Lower leg skin (tissue), 4 donors: ENCODE results near the gene ACTMAP. TPM values are rescaled to one million over a fixed set of nuclear protein-coding genes. Genes with fewer than 3 reads are reported as not detected.

Source experiments
- DNase-seq, 2 donors: peaks; one replicate each; pipeline ENCODE4 v3.0.0-alpha.2; 2019; ENCODE audit warnings: low spot score in 2 of 2
- H3K4me3 ChIP-seq: fragments of 200-600 bp; sonication (generic); 2 replicates; pipeline ENCODE4 v1.5.1; 2017; ENCODE audit warnings: mild to moderate bottlenecking, low read depth; ENCODE audit not compliant: poor library complexity, severe bottlenecking
- CTCF ChIP-seq, 3 donors: fragments of 450-650 bp; IDR thresholded peaks; one replicate each; pipeline ENCODE4 v1.5.1; 2016; ENCODE audit warnings: antibody characterized with exemption in 3 of 3, mild to moderate bottlenecking in 3 of 3, moderate library complexity in 2 of 3
- POLR2A ChIP-seq, 2 donors: fragments of 450-650 bp; IDR thresholded peaks; one replicate each; pipeline ENCODE4 v1.6.1; 2016 to 2017; ENCODE audit warnings: antibody characterized with exemption in 2 of 2, mild to moderate bottlenecking in 1 of 2, moderate library complexity in 1 of 2
- WGBS, 2 donors: methylation state at CpG; one replicate each; pipeline ENCODE4 v1.1.5; 2018; 5-methylcytosine and 5-hydroxymethylcytosine counted together
- intact Hi-C: fragments of 100-400 bp; cut with DNase I; formaldehyde crosslinking; loops from one replicate; pipeline ENCODE4 v1.15.0; 2023; ENCODE audit warnings: low total_unique reads
- total RNA-seq, 4 donors: library from RNA; depleted of rRNA; stranded (reverse); fragments of >200 nt; gene quantifications; one replicate each; pipeline ENCODE4 v1.1.0, GENCODE V29; 2016

The ACTMAP gene
- total RNA-seq, 4 donors from 2014 or later: 4.1 to 8.5 (median 4.6) TPM

DNA sequence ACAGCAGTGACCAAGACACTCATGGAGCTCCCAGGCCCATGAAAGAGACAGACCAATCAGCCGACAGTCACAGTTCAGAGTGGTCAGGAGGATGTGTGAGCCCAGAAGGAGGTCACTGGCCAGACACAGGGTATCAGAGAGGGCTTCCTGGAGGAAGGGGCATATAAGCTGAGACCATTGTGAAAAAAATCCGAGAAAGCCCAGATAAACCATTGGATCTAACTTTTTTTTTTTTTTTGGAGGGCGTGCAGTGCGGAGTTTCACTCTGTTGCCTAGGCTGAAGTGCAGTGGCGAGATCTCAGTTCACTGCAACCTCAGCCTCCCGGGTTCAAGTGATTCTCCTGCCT is 29.2 kb downstream of the ACTMAP start:
- no peak for DNase-seq
- H3K4me3 ChIP-seq: no peak overlapping the region
- intact Hi-C loops: no loop called here
- WGBS, 2 donors: 93 to 94% methylated on average over 6 of the region's 6 CpGs
- TF ChIP-seq POLR2A (IDR thresholded peaks at IDR 0.05) (no peak), CTCF (IDR thresholded peaks at IDR 0.05) (no peak)

- TF ChIP-seq POLR2A (IDR thresholded peaks at IDR 0.05) (no peak), CTCF (IDR thresholded peaks at IDR 0.05) (no peak)
- intact Hi-C loops: no loop called here
- DNase-seq: no peak
- H3K4me3 ChIP-seq: peak overlapping the region; percentile 79
- 27 to 38% methylated on average over 7 of the region's 7 CpGs for whole genome bisulfite sequencing, 2 donors
Observed at GRCh38 chr19:40719414-40719894, 30.8 kb downstream of the ACTMAP start.

- peak overlapping the region; percentile 79 for H3K4me3 ChIP-seq
- intact Hi-C loops: no loop called here
- TF ChIP-seq CTCF (IDR thresholded peaks at IDR 0.05) (no peak), POLR2A (IDR thresholded peaks at IDR 0.05) (no peak)
- WGBS, 2 donors: 4 to 10% methylated on average over 13 to 16 of the region's 16 CpGs
- peak; percentile 78 to 95 for DNase-seq
Observed at GRCh38 chr19:40718774-40719391, 31.4 kb downstream of the ACTMAP start.

DNA sequence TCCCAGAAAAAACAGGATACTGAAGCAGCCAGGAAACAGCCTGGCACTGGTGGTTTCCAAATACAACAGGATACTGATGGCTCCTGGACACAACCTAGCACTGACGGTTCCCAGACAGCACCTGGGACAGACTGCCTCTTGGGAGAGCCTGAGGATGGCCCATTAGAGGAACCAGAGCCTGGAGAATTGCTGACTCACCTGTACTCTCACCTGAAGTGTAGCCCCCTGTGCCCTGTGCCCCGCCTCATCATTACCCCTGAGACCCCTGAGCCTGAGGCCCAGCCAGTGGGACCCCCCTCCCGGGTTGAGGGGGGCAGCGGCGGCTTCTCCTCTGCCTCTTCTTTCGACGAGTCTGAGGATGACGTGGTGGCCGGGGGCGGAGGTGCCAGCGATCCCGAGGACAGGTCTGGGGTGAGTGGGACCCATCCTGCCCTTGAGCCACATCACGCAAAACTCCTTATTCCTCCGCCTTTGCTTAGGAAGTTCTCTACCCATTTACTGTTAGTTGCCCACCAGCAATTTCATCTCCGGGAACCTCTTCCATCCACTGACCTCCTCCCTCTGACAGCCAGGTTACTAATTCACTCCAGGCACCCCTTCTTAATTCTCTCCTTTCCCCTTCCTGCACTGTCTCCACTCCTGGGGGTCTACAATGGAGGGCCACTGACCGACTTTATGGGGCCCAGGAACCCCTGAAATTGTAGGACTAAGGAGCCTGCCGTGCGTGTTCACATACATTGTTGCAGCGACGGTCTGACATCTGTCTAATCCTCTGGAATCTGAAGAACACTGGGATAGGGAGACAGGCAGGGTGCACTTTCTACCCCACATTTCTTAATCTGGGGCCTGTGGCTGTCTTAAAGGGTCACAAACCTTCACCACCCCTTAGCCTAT is 32.1 kb downstream of the ACTMAP start:
- 15 to 33% methylated on average over 18 to 20 of the region's 20 CpGs for WGBS, 2 donors
- intact Hi-C loops: no loop called here
- peak overlapping the region; percentile 79 for H3K4me3 ChIP-seq
- TF ChIP-seq POLR2A (IDR thresholded peaks at IDR 0.05) (no peak), CTCF (IDR thresholded peaks at IDR 0.05) (no peak)
- peak; percentile 59 to 90 for DNase-seq

DNA sequence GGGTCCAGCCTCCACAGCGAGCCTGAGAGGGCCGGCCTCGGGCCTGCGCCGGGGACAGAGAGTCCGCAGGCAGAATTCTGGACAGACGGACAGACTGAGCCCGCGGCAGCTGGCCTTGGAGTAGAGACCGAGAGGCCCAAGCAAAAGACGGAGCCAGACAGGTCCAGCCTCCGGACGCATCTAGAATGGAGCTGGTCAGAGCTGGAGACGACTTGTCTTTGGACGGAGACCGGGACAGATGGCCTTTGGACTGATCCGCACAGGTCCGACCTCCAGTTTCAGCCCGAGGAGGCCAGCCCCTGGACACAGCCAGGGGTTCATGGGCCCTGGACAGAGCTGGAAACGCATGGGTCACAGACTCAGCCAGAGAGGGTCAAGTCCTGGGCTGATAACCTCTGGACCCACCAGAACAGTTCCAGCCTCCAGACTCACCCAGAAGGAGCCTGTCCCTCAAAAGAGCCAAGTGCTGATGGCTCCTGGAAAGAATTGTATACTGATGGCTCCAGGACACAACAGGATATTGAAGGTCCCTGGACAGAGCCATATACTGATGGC is 32.9 kb downstream of the ACTMAP start:
- H3K4me3 ChIP-seq: peak overlapping the region; percentile 79
- DNase-seq: peak; percentile 49 to 92
- intact Hi-C loops: no loop called here
- WGBS, 2 donors: 0 to 2% methylated on average over 6 to 17 of the region's 20 CpGs
- TF ChIP-seq POLR2A (IDR thresholded peaks at IDR 0.05): no peak
- TF ChIP-seq CTCF (IDR thresholded peaks at IDR 0.05): no peak
